ENCODE measurements around the gene CFLAR. TPM values are rescaled to one million over a fixed set of nuclear protein-coding genes. Genes with fewer than 3 reads are reported as not detected.

Gene CFLAR
- total and polyA plus RNA-seq, 9 of the 15 experiments (the other 6 are each of a cell fraction or from before 2014, with no cell fraction given), result 27.5 to 102 (median 54.0) TPM

DNA sequence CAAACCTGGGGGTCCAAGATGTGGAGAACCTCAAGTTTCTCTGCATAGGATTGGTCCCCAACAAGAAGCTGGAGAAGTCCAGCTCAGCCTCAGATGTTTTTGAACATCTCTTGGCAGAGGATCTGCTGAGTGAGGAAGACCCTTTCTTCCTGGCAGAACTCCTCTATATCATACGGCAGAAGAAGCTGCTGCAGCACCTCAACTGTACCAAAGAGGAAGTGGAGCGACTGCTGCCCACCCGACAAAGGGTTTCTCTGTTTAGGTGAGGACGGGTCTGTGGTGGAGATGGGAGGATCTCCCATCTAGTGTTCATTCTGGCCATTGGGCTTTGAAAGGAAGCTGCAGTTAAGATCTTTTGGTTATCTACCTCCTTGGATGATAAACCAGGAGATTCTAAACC, 69.9 kb downstream of the CFLAR start:
- no peak for FAIRE-seq
- CTCF ChIA-PET (ENCODE audit: low intra/inter-chr PET ratio), result no interaction called here
- peaks cover 46% of the 10 kb centered on the region for H3K79me2 ChIP-seq (ENCODE audit: control insufficient read depth, insufficient read depth, low read length)
- H3K27ac ChIP-seq (ENCODE audit: extremely low read depth, low read depth, low read length), result no peak overlapping the region
- POLR2A ChIA-PET, result interaction anchor here (0.7 to 1.1 kb wide), 3 partner anchors 9 to 55 kb away, joined by 3 read pairs; no protein-coding TSS in a partner anchor
- no peak for ATAC-seq
- no peaks in the 10 kb centered on the region; the same call in 1 of the 2 replicates for H4K20me1 ChIP-seq (replicated peaks; ENCODE audit: control insufficient read depth, insufficient read depth, low read length)
- H3K9me1 ChIP-seq (ENCODE audit: control insufficient read depth, insufficient read depth, low read length), result no peaks in the 10 kb centered on the region
- peak overlapping the region; percentile 81 for H3K4me2 ChIP-seq (ENCODE audit: insufficient read depth, low read length)
- BruUV-seq (replicated peaks), result no TSS peak
- in situ Hi-C loops (cut with MboI) (loop anchor here (5.0 to 25.0 kb wide), 2 partner anchors 41 to 474 kb away; no protein-coding TSS in a partner anchor), intact Hi-C loops (cut with micrococcal nuclease) (no loop called here)
- no peaks in the 10 kb centered on the region for H3K9me3 ChIP-seq (replicated peaks; ENCODE audit: control insufficient read depth, insufficient read depth, low read depth, low read length)
- no peak overlapping the region for H2AFZ ChIP-seq (ENCODE audit: low read depth, low read length)
- peak overlapping the region; percentile 78 to 84; a peak in 2 of 4 replicates for H3K9ac ChIP-seq (ENCODE audit: insufficient read depth in 1 of 2, low read depth in 2 of 2, low read length in 2 of 2)
- no peak for DNase-seq (ENCODE audit: extremely low read depth in 1 of 4, low spot score in 3 of 4)
- TF ChIP-seq SPI1 (IDR thresholded peaks at IDR 0.05; ENCODE audit: borderline replicate concordance, low read depth, low read length) (peak; percentile 82), COPS2 (conservative IDR thresholded peaks at IDR 0.05) (no peak)
- H3K4me1 ChIP-seq (replicated peaks in 1 of 2; ENCODE audit: control insufficient read depth in 2 of 2, insufficient read depth in 2 of 2, low read length in 2 of 2), result peaks cover 5 to 14% of the 10 kb centered on the region in 2 experiments; a peak in 3 of 5 replicates
- no peaks in the 10 kb centered on the region for H3K27me3 ChIP-seq (ENCODE audit: control insufficient read depth in 2 of 2, insufficient read depth in 2 of 2, low read length in 2 of 2)
- peak overlapping the region; percentile 58 for H3K4me3 ChIP-seq
- H3K36me3 ChIP-seq (ENCODE audit: control insufficient read depth, insufficient read depth, low read length), result peaks cover 45% of the 10 kb centered on the region; the same call in 2 of the 3 replicates
- WGBS (ENCODE audit: insufficient coverage, low coverage, missing lambda C conversion rate), result 54% methylated on average over 4 of the region's 4 CpGs

GRCh38 chr2:201186982-201187381, 71.0 kb downstream of the CFLAR start:
- 69% methylated on average over 5 of the region's 5 CpGs for WGBS (ENCODE audit: insufficient coverage, low coverage, missing lambda C conversion rate)
- intact Hi-C loops (cut with micrococcal nuclease) (no loop called here), in situ Hi-C loops (cut with MboI) (loop anchor here (5.0 to 25.0 kb wide), 2 partner anchors 40 to 475 kb away; no protein-coding TSS in a partner anchor)
- DNase-seq (ENCODE audit: extremely low read depth in 1 of 4, low spot score in 3 of 4) (no peak), ATAC-seq (no peak), FAIRE-seq (no peak)
- Histone ChIP-seq H3K9ac (ENCODE audit: insufficient read depth in 1 of 2, low read depth in 2 of 2, low read length in 2 of 2) (no peak overlapping the region), H3K4me2 (ENCODE audit: insufficient read depth, low read length) (no peak overlapping the region), H3K4me1 (replicated peaks in 1 of 2; ENCODE audit: control insufficient read depth in 2 of 2, insufficient read depth in 2 of 2, low read length in 2 of 2) (peaks cover 5 to 18% of the 10 kb centered on the region in 2 experiments; a peak in 3 of 5 replicates), H2AFZ (ENCODE audit: low read depth, low read length) (no peak overlapping the region), H3K36me3 (ENCODE audit: control insufficient read depth, insufficient read depth, low read length) (peaks cover 55% of the 10 kb centered on the region; the same call in 2 of the 3 replicates), H3K27ac (ENCODE audit: extremely low read depth, low read depth, low read length) (no peak overlapping the region), H3K4me3 (no peak overlapping the region), H4K20me1 (replicated peaks; ENCODE audit: control insufficient read depth, insufficient read depth, low read length) (no peaks in the 10 kb centered on the region; the same call in 1 of the 2 replicates), H3K27me3 (ENCODE audit: control insufficient read depth in 2 of 2, insufficient read depth in 2 of 2, low read length in 2 of 2) (no peaks in the 10 kb centered on the region), H3K9me3 (replicated peaks; ENCODE audit: control insufficient read depth, insufficient read depth, low read depth, low read length) (no peaks in the 10 kb centered on the region), H3K79me2 (ENCODE audit: control insufficient read depth, insufficient read depth, low read length) (peaks cover 46% of the 10 kb centered on the region), H3K9me1 (ENCODE audit: control insufficient read depth, insufficient read depth, low read length) (no peaks in the 10 kb centered on the region)
- ChIA-PET POLR2A (no interaction called here), CTCF (ENCODE audit: low intra/inter-chr PET ratio) (no interaction called here)
- TF ChIP-seq, protein P1, sequence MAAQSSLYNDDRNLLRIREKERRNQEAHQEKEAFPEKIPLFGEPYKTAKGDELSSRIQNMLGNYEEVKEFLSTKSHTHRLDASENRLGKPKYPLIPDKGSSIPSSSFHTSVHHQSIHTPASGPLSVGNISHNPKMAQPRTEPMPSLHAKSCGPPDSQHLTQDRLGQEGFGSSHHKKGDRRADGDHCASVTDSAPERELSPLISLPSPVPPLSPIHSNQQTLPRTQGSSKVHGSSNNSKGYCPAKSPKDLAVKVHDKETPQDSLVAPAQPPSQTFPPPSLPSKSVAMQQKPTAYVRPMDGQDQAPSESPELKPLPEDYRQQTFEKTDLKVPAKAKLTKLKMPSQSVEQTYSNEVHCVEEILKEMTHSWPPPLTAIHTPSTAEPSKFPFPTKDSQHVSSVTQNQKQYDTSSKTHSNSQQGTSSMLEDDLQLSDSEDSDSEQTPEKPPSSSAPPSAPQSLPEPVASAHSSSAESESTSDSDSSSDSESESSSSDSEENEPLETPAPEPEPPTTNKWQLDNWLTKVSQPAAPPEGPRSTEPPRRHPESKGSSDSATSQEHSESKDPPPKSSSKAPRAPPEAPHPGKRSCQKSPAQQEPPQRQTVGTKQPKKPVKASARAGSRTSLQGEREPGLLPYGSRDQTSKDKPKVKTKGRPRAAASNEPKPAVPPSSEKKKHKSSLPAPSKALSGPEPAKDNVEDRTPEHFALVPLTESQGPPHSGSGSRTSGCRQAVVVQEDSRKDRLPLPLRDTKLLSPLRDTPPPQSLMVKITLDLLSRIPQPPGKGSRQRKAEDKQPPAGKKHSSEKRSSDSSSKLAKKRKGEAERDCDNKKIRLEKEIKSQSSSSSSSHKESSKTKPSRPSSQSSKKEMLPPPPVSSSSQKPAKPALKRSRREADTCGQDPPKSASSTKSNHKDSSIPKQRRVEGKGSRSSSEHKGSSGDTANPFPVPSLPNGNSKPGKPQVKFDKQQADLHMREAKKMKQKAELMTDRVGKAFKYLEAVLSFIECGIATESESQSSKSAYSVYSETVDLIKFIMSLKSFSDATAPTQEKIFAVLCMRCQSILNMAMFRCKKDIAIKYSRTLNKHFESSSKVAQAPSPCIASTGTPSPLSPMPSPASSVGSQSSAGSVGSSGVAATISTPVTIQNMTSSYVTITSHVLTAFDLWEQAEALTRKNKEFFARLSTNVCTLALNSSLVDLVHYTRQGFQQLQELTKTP (IDR thresholded peaks at IDR 0.05; ENCODE audit: low read depth in 1 of 2, partially characterized antibody in 2 of 2), result no peak
- TF ChIP-seq ZNF668 (CRISPR knock-in tag; IDR thresholded peaks at IDR 0.05), result no peak
- no peak for TF ChIP-seq NR2F6 (CRISPR knock-in tag; IDR thresholded peaks at IDR 0.05)
- TF ChIP-seq ILF3 (IDR thresholded peaks at IDR 0.05; ENCODE audit: borderline replicate concordance), result no peak
- TF ChIP-seq THRB (CRISPR knock-in tag; conservative IDR thresholded peaks at IDR 0.05), result no peak
- BruUV-seq (replicated peaks), result no TSS peak

All from K562 (cell line).